DMS153 treated with DMSO at 0.1 percent for 48 hours (cell line): ENCODE results near the gene IL17RD.

Source experiments
- DNase-seq: peaks from one replicate; lab custom pipeline; 2025; ENCODE audit not compliant: unreplicated experiment; lab: John Stamatoyannopoulos, UW

Gene IL17RD

GRCh38 chr3:57069503-57069902 lies 95.7 kb downstream of the IL17RD start:
- DNase-seq, result no peak

- no peak for DNase-seq
Observed at GRCh38 chr3:57068437-57069089, 96.6 kb downstream of the IL17RD start.

GRCh38 chr3:57066471-57066870 lies 98.7 kb downstream of the IL17RD start:
- DNase-seq, result no peak

- no peak for DNase-seq
Observed at GRCh38 chr3:57065588-57065987, 99.6 kb downstream of the IL17RD start.

GRCh38 chr3:57064572-57064971 lies 100.6 kb downstream of the IL17RD start:
- DNase-seq, result no peak

- no peak for DNase-seq
Observed at GRCh38 chr3:57064001-57064400, 101.2 kb downstream of the IL17RD start.

GRCh38 chr3:57063032-57063431 lies 102.1 kb downstream of the IL17RD start:
- no peak for DNase-seq

- DNase-seq, result no peak
Observed at GRCh38 chr3:57062101-57062631, 103.0 kb downstream of the IL17RD start.

GRCh38 chr3:57061556-57061955 lies 103.6 kb downstream of the IL17RD start:
- DNase-seq, result no peak

- no peak for DNase-seq
Observed at GRCh38 chr3:57060089-57060821, 104.9 kb downstream of the IL17RD start, which contains the start of gene SPATA12. SPATA12 (plus strand) TSS chr3:57060664; CDS start chr3:57073695, 13,031 bp downstream.

- no peak for DNase-seq
Observed at GRCh38 chr3:57059411-57059810, 105.7 kb downstream of the IL17RD start.

GRCh38 chr3:57057351-57057750 lies 107.8 kb downstream of the IL17RD start:
- no peak for DNase-seq

GRCh38 chr3:57053122-57053521 lies 112.0 kb downstream of the IL17RD start:
- DNase-seq, result no peak

- no peak for DNase-seq
Observed at GRCh38 chr3:57052662-57053061, 112.5 kb downstream of the IL17RD start.

- no peak for DNase-seq
Observed at GRCh38 chr3:57048728-57049127, 116.4 kb downstream of the IL17RD start.

GRCh38 chr3:57048052-57048671 lies 117.0 kb downstream of the IL17RD start:
- DNase-seq, result no peak

- no peak for DNase-seq
Observed at GRCh38 chr3:57046101-57046765, 118.9 kb downstream of the IL17RD start.

GRCh38 chr3:57043518-57043917 lies 121.6 kb downstream of the IL17RD start:
- no peak for DNase-seq

GRCh38 chr3:57041674-57042073 lies 123.5 kb downstream of the IL17RD start:
- no peak for DNase-seq
